Fibroblast of lung (primary cell): ENCODE measurements around the gene CA9. TPM values are rescaled to one million over a fixed set of nuclear protein-coding genes. Genes with fewer than 3 reads are reported as not detected.

Experiments
- DNase-seq, 2 donors: peaks; one replicate each; pipeline versions ENCODE4 v3.0.0 to v3.0.0-alpha.2; 2010; ENCODE audit warnings: low read depth in 2 of 2
- H2AFZ ChIP-seq: 2 replicates; pipeline ENCODE4 v1.5.1; 2012; ENCODE audit warnings: low read length, control low read depth, inconsistent platforms
- H3K27ac ChIP-seq: 2 replicates; pipeline ENCODE4 v1.5.1; 2011; ENCODE audit warnings: low read length, control low read depth; ENCODE audit not compliant: insufficient read depth
- H3K27me3 ChIP-seq: 2 replicates; pipeline ENCODE4 v1.5.1; 2011; ENCODE audit warnings: mild to moderate bottlenecking, low read length; ENCODE audit not compliant: control insufficient read depth, insufficient read depth
- H3K36me3 ChIP-seq: 2 replicates; pipeline ENCODE4 v1.5.1; 2011; ENCODE audit warnings: low read length; ENCODE audit not compliant: control insufficient read depth, insufficient read depth
- H3K4me1 ChIP-seq: 2 replicates; pipeline ENCODE4 v1.5.1; 2011; ENCODE audit warnings: low read length; ENCODE audit not compliant: control insufficient read depth, insufficient read depth; ENCODE audit errors: extremely low read depth
- H3K4me2 ChIP-seq: 2 replicates; pipeline ENCODE4 v1.5.1; 2011; ENCODE audit warnings: low read length, control low read depth; ENCODE audit not compliant: insufficient read depth; ENCODE audit errors: extremely low read depth
- H3K4me3 ChIP-seq, 4 experiments: fragments of 200-600 bp in 1 of 4; sonication (generic) in 1 of 4; replicated peaks in 1 of 4; 2 replicates each; pipeline ENCODE4 v1.5.1; 2011 to 2016; ENCODE audit warnings: low read length in 4 of 4, low read depth in 3 of 4, mild to moderate bottlenecking in 3 of 4, control low read depth in 2 of 4, inconsistent platforms in 1 of 4, mixed read lengths in 1 of 4; ENCODE audit not compliant: insufficient read depth in 1 of 4; ENCODE audit errors: control extremely low read depth in 1 of 4
- H3K79me2 ChIP-seq: 2 replicates; pipeline ENCODE4 v1.5.1; 2012; ENCODE audit warnings: mild to moderate bottlenecking, low read length, inconsistent platforms; ENCODE audit not compliant: control insufficient read depth, insufficient read depth
- H3K9ac ChIP-seq: 2 replicates; pipeline ENCODE4 v1.5.1; 2011; ENCODE audit warnings: mild to moderate bottlenecking, low read length, control low read depth; ENCODE audit not compliant: insufficient read depth
- H3K9me3 ChIP-seq: 2 replicates; pipeline ENCODE4 v1.5.1; 2012; ENCODE audit warnings: low read depth, low read length; ENCODE audit not compliant: control insufficient read depth, insufficient read depth
- H4K20me1 ChIP-seq: 2 replicates; pipeline ENCODE4 v1.5.1; 2011; ENCODE audit warnings: low read length; ENCODE audit not compliant: control insufficient read depth, insufficient read depth; ENCODE audit errors: extremely low read depth
- EZH2 ChIP-seq: IDR thresholded peaks from 2 replicates; pipeline ENCODE4 v1.5.1; 2012; ENCODE audit warnings: low read length, control low read depth, mild to moderate bottlenecking; ENCODE audit errors: missing control alignments
- polyA plus RNA-seq, 2 donors: library from polyadenylated mRNA; depleted of rRNA in 1 of 2; stranded (reverse) in 1 of 2; unstranded in 1 of 2; fragments of >200 nt; gene quantifications; 2 replicates each; pipeline ENCODE4 v1.2.1, GENCODE V29; 2011 to 2012; ENCODE audit warnings: missing spikeins in 1 of 2
- total RNA-seq: library from RNA; depleted of rRNA; stranded (reverse); fragments of >200 nt; gene quantifications from 2 replicates; pipeline ENCODE4 v1.2.1, GENCODE V29; 2014
- TF ChIP-seq, protein P1 (sequence below), 2 donors: IDR thresholded peaks in 1 of 2; conservative IDR thresholded peaks in 1 of 2; 1 replicate in 1 of 2; 2 replicates in 1 of 2; pipeline ENCODE4 v1.5.1; 2011 to 2012; ENCODE audit warnings: low read length in 2 of 2, control low read depth in 1 of 2, inconsistent platforms in 1 of 2, low read depth in 1 of 2, mild to moderate bottlenecking in 1 of 2

Gene CA9
- total and polyA plus RNA-seq, 2 donors (not counting 1 experiment from before 2014, with no cell fraction given) = 0.17 to 0.59 TPM

DNA sequence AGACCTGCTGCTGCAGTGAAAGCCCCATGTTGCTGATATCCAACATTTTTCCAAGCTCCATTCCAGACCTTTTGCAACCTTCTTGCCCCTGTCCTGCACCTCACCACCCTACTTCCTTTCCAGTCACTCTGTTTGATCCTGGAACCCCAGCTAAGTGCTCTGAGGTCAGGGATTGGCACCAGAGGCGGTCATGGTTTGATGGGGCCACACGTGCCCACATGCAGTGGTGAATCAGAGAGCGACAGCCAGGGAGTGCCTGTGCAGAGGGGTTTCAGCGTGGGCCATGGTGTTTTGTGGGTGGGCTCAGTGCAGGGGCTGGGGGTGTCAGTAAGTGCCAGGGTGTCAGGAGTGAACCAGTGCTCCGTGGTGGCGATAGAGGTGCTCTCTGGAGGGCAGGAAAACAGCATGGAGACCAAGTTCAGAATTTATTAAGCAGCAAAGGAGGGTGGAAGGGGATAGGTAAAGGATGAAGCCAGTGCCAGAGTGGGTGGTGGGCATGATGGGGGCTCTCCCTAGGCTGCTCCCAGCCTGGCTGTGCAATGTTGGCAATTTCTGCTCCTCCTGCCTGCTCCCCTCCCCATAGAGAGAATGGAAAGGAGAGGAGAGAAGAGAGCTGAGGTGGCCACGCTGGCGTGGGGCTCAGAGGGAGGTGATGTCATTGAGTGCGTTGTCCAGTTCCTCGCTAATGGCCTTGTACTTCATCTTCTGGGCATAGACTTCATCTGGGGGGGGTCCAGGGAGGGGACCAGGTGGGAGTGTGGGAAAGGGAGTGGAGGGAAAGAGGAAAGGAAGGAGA lies 9.0 kb downstream of the CA9 start:
- H3K4me2 ChIP-seq = no peak overlapping the region
- no peaks in the 10 kb centered on the region for H3K27me3 ChIP-seq
- no peak for DNase-seq
- no peak overlapping the region for H2AFZ ChIP-seq
- H3K36me3 ChIP-seq = peaks cover 30% of the 10 kb centered on the region
- no peak overlapping the region for H3K4me3 ChIP-seq
- H3K27ac ChIP-seq = peak overlapping the region; percentile 8
- TF ChIP-seq, protein P1, sequence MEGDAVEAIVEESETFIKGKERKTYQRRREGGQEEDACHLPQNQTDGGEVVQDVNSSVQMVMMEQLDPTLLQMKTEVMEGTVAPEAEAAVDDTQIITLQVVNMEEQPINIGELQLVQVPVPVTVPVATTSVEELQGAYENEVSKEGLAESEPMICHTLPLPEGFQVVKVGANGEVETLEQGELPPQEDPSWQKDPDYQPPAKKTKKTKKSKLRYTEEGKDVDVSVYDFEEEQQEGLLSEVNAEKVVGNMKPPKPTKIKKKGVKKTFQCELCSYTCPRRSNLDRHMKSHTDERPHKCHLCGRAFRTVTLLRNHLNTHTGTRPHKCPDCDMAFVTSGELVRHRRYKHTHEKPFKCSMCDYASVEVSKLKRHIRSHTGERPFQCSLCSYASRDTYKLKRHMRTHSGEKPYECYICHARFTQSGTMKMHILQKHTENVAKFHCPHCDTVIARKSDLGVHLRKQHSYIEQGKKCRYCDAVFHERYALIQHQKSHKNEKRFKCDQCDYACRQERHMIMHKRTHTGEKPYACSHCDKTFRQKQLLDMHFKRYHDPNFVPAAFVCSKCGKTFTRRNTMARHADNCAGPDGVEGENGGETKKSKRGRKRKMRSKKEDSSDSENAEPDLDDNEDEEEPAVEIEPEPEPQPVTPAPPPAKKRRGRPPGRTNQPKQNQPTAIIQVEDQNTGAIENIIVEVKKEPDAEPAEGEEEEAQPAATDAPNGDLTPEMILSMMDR (conservative IDR thresholded peaks at IDR 0.05 in 1 of 2, IDR thresholded peaks at IDR 0.05 in 1 of 2; ENCODE audit: low read depth in 1 of 2, low read length in 2 of 2) = no peak
- no peak for TF ChIP-seq EZH2
- no peaks in the 10 kb centered on the region for H3K9me3 ChIP-seq
- H3K79me2 ChIP-seq = peaks cover 32% of the 10 kb centered on the region
- H4K20me1 ChIP-seq = no peaks in the 10 kb centered on the region
- H3K9ac ChIP-seq = no peak overlapping the region
- H3K4me1 ChIP-seq = peaks cover 42% of the 10 kb centered on the region

DNA sequence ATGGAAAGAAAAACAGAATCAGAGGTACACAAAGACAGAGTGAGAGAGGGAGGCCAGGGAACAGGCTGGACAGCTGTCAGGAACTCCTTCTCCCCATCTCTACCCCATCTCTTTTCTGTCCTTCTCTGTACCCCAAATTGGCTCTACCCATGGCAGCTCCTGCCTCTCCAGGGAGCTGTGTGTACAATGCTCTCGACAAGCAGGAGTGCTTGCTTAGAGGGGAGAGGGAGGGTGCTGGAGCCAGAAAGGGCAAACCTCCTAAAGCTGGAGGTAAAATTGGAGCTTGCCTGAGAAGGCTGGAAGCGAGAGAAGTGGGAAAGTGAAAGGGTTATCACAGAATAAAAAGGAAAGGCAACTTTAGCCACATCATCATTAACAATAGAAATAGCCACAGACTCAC lies 9.6 kb downstream of the CA9 start:
- Histone ChIP-seq H2AFZ (no peak overlapping the region), H3K27me3 (no peaks in the 10 kb centered on the region), H3K9ac (no peak overlapping the region), H3K36me3 (peaks cover 32% of the 10 kb centered on the region), H4K20me1 (peaks cover 2% of the 10 kb centered on the region), H3K4me2 (no peak overlapping the region), H3K4me3 (no peak overlapping the region), H3K9me3 (no peaks in the 10 kb centered on the region), H3K4me1 (peaks cover 44% of the 10 kb centered on the region), H3K79me2 (peaks cover 38% of the 10 kb centered on the region), H3K27ac (no peak overlapping the region)
- no peak for TF ChIP-seq EZH2
- TF ChIP-seq, protein P1 (conservative IDR thresholded peaks at IDR 0.05 in 1 of 2, IDR thresholded peaks at IDR 0.05 in 1 of 2; ENCODE audit: low read depth in 1 of 2, low read length in 2 of 2) = no peak
- DNase-seq = no peak

DNA sequence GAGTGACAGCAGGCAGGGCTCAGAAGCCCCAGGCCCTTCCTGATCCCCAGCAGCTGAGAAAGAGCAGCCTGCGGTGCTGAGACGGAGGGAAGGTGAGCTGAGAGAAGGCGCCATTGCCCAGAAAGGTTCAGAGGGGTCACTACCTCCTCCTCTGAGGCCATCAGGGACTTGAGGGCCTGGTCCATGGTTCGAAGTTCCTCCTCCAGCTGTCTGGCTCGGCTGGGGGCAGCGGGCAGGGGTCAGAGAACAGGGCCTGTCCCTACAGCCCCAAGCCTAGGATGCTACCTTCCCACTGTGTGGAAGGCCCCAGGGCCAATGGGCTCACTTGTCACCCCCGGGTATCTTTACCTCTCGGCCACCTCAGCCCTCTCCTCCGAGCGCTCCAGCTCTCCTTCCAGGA lies 11.2 kb downstream of the CA9 start:
- H3K9ac ChIP-seq = no peak overlapping the region
- no peak overlapping the region for H2AFZ ChIP-seq
- H3K27me3 ChIP-seq = no peaks in the 10 kb centered on the region
- no peak overlapping the region for H3K4me2 ChIP-seq
- H3K36me3 ChIP-seq = peaks cover 32% of the 10 kb centered on the region
- H3K4me3 ChIP-seq = peak overlapping the region in 1 of 4 experiments; percentile 30
- H3K9me3 ChIP-seq = no peaks in the 10 kb centered on the region
- H3K79me2 ChIP-seq = peaks cover 52% of the 10 kb centered on the region
- DNase-seq = no peak
- peaks cover 41% of the 10 kb centered on the region for H3K4me1 ChIP-seq
- peaks cover 2% of the 10 kb centered on the region for H4K20me1 ChIP-seq
- TF ChIP-seq, protein P1 (conservative IDR thresholded peaks at IDR 0.05 in 1 of 2, IDR thresholded peaks at IDR 0.05 in 1 of 2; ENCODE audit: low read depth in 1 of 2, low read length in 2 of 2) = no peak
- no peak for TF ChIP-seq EZH2
- no peak overlapping the region for H3K27ac ChIP-seq
